Panc1 (cell line): ENCODE data around the gene HNF4A.

ENCODE experiments used
- POLR2AphosphoS5 ChIP-seq: IDR thresholded peaks from 2 replicates; pipeline ENCODE4 v1.6.1; 2012; ENCODE audit warnings: mild to moderate bottlenecking, low read depth, low read length, moderate library complexity
- SIN3A ChIP-seq: IDR thresholded peaks from 2 replicates; pipeline ENCODE4 v1.6.1; 2012; ENCODE audit warnings: low read depth, mild to moderate bottlenecking, low read length, moderate library complexity, borderline replicate concordance; ENCODE audit not compliant: insufficient read depth
- TF ChIP-seq, protein P1 (sequence below): fragments of 450-650 bp; IDR thresholded peaks from 2 replicates; pipeline ENCODE4 v1.5.1; 2017; ENCODE audit warnings: mild to moderate bottlenecking
- TF ChIP-seq, protein P2 (sequence below), 2 experiments: IDR thresholded peaks; 2 replicates each; pipeline ENCODE4 v1.6.1; 2011 to 2012; ENCODE audit warnings: low read depth in 2 of 2, control low read depth in 1 of 2, low read length in 1 of 2, mild to moderate bottlenecking in 1 of 2, moderate library complexity in 1 of 2; ENCODE audit not compliant: insufficient read depth in 1 of 2

DNA sequence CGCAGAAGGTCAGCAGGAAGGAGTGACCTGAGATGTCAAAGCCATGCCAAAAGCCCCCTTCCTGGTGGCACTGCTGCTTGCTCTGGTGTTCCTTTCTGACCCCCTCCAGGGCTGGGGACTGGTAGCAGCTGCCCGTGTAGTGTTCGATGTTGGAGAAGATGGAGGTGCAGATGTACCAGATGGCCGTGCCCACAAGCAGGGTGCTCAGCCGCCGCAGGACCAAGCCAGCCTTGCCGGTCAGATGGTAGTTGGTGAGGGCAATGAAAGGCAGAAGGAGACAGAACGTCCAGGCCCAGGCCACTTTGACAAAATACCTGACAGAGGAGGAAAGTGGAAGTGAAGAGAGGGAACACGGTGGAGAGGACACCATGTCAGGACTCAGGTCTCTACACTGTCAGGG is 48.6 kb upstream of the HNF4A start:
- TF ChIP-seq, protein P1, sequence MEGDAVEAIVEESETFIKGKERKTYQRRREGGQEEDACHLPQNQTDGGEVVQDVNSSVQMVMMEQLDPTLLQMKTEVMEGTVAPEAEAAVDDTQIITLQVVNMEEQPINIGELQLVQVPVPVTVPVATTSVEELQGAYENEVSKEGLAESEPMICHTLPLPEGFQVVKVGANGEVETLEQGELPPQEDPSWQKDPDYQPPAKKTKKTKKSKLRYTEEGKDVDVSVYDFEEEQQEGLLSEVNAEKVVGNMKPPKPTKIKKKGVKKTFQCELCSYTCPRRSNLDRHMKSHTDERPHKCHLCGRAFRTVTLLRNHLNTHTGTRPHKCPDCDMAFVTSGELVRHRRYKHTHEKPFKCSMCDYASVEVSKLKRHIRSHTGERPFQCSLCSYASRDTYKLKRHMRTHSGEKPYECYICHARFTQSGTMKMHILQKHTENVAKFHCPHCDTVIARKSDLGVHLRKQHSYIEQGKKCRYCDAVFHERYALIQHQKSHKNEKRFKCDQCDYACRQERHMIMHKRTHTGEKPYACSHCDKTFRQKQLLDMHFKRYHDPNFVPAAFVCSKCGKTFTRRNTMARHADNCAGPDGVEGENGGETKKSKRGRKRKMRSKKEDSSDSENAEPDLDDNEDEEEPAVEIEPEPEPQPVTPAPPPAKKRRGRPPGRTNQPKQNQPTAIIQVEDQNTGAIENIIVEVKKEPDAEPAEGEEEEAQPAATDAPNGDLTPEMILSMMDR: no peak
- TF ChIP-seq POLR2AphosphoS5 (no peak), SIN3A (no peak)
- TF ChIP-seq, protein P2, sequence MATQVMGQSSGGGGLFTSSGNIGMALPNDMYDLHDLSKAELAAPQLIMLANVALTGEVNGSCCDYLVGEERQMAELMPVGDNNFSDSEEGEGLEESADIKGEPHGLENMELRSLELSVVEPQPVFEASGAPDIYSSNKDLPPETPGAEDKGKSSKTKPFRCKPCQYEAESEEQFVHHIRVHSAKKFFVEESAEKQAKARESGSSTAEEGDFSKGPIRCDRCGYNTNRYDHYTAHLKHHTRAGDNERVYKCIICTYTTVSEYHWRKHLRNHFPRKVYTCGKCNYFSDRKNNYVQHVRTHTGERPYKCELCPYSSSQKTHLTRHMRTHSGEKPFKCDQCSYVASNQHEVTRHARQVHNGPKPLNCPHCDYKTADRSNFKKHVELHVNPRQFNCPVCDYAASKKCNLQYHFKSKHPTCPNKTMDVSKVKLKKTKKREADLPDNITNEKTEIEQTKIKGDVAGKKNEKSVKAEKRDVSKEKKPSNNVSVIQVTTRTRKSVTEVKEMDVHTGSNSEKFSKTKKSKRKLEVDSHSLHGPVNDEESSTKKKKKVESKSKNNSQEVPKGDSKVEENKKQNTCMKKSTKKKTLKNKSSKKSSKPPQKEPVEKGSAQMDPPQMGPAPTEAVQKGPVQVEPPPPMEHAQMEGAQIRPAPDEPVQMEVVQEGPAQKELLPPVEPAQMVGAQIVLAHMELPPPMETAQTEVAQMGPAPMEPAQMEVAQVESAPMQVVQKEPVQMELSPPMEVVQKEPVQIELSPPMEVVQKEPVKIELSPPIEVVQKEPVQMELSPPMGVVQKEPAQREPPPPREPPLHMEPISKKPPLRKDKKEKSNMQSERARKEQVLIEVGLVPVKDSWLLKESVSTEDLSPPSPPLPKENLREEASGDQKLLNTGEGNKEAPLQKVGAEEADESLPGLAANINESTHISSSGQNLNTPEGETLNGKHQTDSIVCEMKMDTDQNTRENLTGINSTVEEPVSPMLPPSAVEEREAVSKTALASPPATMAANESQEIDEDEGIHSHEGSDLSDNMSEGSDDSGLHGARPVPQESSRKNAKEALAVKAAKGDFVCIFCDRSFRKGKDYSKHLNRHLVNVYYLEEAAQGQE (IDR thresholded peaks at IDR 0.05; ENCODE audit: insufficient read depth in 1 of 2, low read depth in 2 of 2, low read length in 1 of 2): no peak
